Measurements from ENCODE around the gene IGSF21. TPM values are rescaled to one million over a fixed set of nuclear protein-coding genes. Genes with fewer than 3 reads are reported as not detected.

Gene IGSF21
- total RNA-seq, 1 donor, result not detected

- TF ChIP-seq CTCF (IDR thresholded peaks at IDR 0.05; ENCODE audit: insufficient read depth, low read depth, low read length), result no peak
- no peak for DNase-seq (ENCODE audit: low read depth)
- H3K4me3 ChIP-seq (ENCODE audit: low read depth, low read length), result no peak overlapping the region
These were observed 71.4 kb downstream of the IGSF21 start for GRCh38 chr1:18179009-18179408.

GRCh38 chr1:18182398-18183160 is 75.0 kb downstream of the IGSF21 start:
- no peak overlapping the region for H3K4me3 ChIP-seq (ENCODE audit: low read depth, low read length)
- DNase-seq (ENCODE audit: low read depth), result no peak
- TF ChIP-seq CTCF (IDR thresholded peaks at IDR 0.05; ENCODE audit: insufficient read depth, low read depth, low read length), result no peak

GRCh38 chr1:18183533-18183932 is 75.9 kb downstream of the IGSF21 start:
- no peak for DNase-seq (ENCODE audit: low read depth)
- no peak for TF ChIP-seq CTCF (IDR thresholded peaks at IDR 0.05; ENCODE audit: insufficient read depth, low read depth, low read length)
- H3K4me3 ChIP-seq (ENCODE audit: low read depth, low read length), result no peak overlapping the region

- no peak overlapping the region for H3K4me3 ChIP-seq (ENCODE audit: low read depth, low read length)
- TF ChIP-seq CTCF (IDR thresholded peaks at IDR 0.05; ENCODE audit: insufficient read depth, low read depth, low read length), result no peak
- DNase-seq (ENCODE audit: low read depth), result no peak
These were observed 79.5 kb downstream of the IGSF21 start for GRCh38 chr1:18187054-18187453.

GRCh38 chr1:18188820-18189517 is 81.4 kb downstream of the IGSF21 start:
- H3K4me3 ChIP-seq (ENCODE audit: low read depth, low read length), result no peak overlapping the region
- TF ChIP-seq CTCF (IDR thresholded peaks at IDR 0.05; ENCODE audit: insufficient read depth, low read depth, low read length), result no peak
- DNase-seq (ENCODE audit: low read depth), result no peak

- no peak for TF ChIP-seq CTCF (IDR thresholded peaks at IDR 0.05; ENCODE audit: insufficient read depth, low read depth, low read length)
- DNase-seq (ENCODE audit: low read depth), result no peak
- H3K4me3 ChIP-seq (ENCODE audit: low read depth, low read length), result no peak overlapping the region
These were observed 83.0 kb downstream of the IGSF21 start for GRCh38 chr1:18190598-18190997.

Data from fibroblast of villous mesenchyme (primary cell).